HEK293 (cell line): ENCODE data around the gene MBNL2.

Experiments used
- ATF2 ChIP-seq: fragments of 450-650 bp; formaldehyde crosslinking; IDR thresholded peaks from 2 replicates; pipeline ENCODE4 v1.5.1; 2016; ENCODE audit warnings: missing biosample characterization, missing genetic modification characterization, low read depth
- GFI1B ChIP-seq: fragments of 450-650 bp; formaldehyde crosslinking; IDR thresholded peaks from 2 replicates; pipeline ENCODE4 v1.5.1; 2016; ENCODE audit warnings: missing biosample characterization, missing genetic modification characterization
- YY1 ChIP-seq: fragments of 450-650 bp; formaldehyde crosslinking; IDR thresholded peaks from 2 replicates; pipeline ENCODE4 v1.5.1; 2018; ENCODE audit warnings: missing biosample characterization, missing genetic modification characterization
- ZBTB8A ChIP-seq: fragments of 450-650 bp; formaldehyde crosslinking; IDR thresholded peaks from 2 replicates; pipeline ENCODE4 v1.5.1; 2016; ENCODE audit warnings: missing biosample characterization, missing genetic modification characterization
- ZNF23 ChIP-seq: fragments of 450-650 bp; formaldehyde crosslinking; IDR thresholded peaks from 2 replicates; pipeline ENCODE4 v1.5.1; 2016; ENCODE audit warnings: missing biosample characterization, missing genetic modification characterization, borderline replicate concordance
- ZNF274 ChIP-seq, 2 experiments: fragments of 200-500 bp in 1 of 2; fragments of 450-650 bp in 1 of 2; sonication (Bioruptor generic) in 1 of 2; formaldehyde crosslinking in 1 of 2; IDR thresholded peaks; 2 replicates each; pipeline versions ENCODE4 v1.5.1 to v1.6.1; 2014 to 2016; ENCODE audit warnings: borderline replicate concordance in 1 of 2, inconsistent platforms in 1 of 2, low read length in 1 of 2, missing biosample characterization in 1 of 2, missing genetic modification characterization in 1 of 2
- ZNF292 ChIP-seq: fragments of 450-650 bp; formaldehyde crosslinking; IDR thresholded peaks from 2 replicates; pipeline ENCODE4 v1.5.1; 2016; ENCODE audit warnings: low read depth, missing biosample characterization, missing genetic modification characterization, borderline replicate concordance
- ZNF530 ChIP-seq: fragments of 450-650 bp; formaldehyde crosslinking; IDR thresholded peaks from 2 replicates; pipeline ENCODE4 v1.5.1; 2016; ENCODE audit warnings: low read depth, missing biosample characterization, missing genetic modification characterization
- ZNF701 ChIP-seq: fragments of 450-650 bp; formaldehyde crosslinking; IDR thresholded peaks from 2 replicates; pipeline ENCODE4 v1.5.1; 2016; ENCODE audit warnings: missing biosample characterization, missing genetic modification characterization
- ZNF777 ChIP-seq: fragments of 450-650 bp; formaldehyde crosslinking; IDR thresholded peaks from 2 replicates; pipeline ENCODE4 v1.5.1; 2017; ENCODE audit warnings: missing biosample characterization, missing genetic modification characterization, borderline replicate concordance
- TF ChIP-seq, protein P1 (sequence below): fragments of 450-650 bp; formaldehyde crosslinking; IDR thresholded peaks from 2 replicates; pipeline ENCODE4 v1.5.1; 2016; ENCODE audit warnings: missing biosample characterization, missing genetic modification characterization
- TF ChIP-seq, protein P2 (sequence below): fragments of 450-650 bp; formaldehyde crosslinking; IDR thresholded peaks from 2 replicates; pipeline ENCODE4 v1.5.1; 2016; ENCODE audit warnings: missing biosample characterization, missing genetic modification characterization

DNA sequence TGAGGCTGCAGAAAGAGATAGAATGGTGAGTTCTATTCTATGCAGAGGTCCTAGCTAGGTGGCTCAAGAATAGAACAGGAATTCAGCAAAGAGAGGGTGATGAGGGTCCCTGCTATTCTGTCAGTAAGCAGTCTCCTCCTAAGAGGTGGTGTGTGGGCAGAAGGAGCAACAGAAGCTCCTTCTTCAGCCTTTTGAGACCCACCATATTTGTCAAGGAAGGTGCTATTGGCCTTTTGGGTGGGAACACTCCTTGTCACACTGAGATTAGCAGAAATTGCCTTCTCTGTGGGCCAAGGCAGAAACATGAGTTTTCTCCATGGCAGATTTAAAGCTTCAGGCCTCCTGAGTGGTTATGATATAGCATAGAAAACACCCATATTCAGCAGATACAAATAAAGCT is 172.4 kb downstream of the MBNL2 start:
- TF ChIP-seq YY1 (tag by site-specific recombination) (no peak), ATF2 (tag by site-specific recombination) (no peak), ZNF777 (tag by site-specific recombination) (no peak), ZNF701 (tag by site-specific recombination) (no peak), GFI1B (tag by site-specific recombination) (no peak), ZBTB8A (tag by site-specific recombination) (no peak), ZNF292 (no peak), ZNF274 (IDR thresholded peaks at IDR 0.05; ENCODE audit: low read length) (no peak), ZNF274 (tag by site-specific recombination; IDR thresholded peaks at IDR 0.05; ENCODE audit: borderline replicate concordance) (no peak), ZNF23 (tag by site-specific recombination) (no peak), ZNF530 (tag by site-specific recombination) (no peak)
- TF ChIP-seq, protein P1, sequence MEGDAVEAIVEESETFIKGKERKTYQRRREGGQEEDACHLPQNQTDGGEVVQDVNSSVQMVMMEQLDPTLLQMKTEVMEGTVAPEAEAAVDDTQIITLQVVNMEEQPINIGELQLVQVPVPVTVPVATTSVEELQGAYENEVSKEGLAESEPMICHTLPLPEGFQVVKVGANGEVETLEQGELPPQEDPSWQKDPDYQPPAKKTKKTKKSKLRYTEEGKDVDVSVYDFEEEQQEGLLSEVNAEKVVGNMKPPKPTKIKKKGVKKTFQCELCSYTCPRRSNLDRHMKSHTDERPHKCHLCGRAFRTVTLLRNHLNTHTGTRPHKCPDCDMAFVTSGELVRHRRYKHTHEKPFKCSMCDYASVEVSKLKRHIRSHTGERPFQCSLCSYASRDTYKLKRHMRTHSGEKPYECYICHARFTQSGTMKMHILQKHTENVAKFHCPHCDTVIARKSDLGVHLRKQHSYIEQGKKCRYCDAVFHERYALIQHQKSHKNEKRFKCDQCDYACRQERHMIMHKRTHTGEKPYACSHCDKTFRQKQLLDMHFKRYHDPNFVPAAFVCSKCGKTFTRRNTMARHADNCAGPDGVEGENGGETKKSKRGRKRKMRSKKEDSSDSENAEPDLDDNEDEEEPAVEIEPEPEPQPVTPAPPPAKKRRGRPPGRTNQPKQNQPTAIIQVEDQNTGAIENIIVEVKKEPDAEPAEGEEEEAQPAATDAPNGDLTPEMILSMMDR (tag by site-specific recombination), result no peak
- TF ChIP-seq, protein P2, sequence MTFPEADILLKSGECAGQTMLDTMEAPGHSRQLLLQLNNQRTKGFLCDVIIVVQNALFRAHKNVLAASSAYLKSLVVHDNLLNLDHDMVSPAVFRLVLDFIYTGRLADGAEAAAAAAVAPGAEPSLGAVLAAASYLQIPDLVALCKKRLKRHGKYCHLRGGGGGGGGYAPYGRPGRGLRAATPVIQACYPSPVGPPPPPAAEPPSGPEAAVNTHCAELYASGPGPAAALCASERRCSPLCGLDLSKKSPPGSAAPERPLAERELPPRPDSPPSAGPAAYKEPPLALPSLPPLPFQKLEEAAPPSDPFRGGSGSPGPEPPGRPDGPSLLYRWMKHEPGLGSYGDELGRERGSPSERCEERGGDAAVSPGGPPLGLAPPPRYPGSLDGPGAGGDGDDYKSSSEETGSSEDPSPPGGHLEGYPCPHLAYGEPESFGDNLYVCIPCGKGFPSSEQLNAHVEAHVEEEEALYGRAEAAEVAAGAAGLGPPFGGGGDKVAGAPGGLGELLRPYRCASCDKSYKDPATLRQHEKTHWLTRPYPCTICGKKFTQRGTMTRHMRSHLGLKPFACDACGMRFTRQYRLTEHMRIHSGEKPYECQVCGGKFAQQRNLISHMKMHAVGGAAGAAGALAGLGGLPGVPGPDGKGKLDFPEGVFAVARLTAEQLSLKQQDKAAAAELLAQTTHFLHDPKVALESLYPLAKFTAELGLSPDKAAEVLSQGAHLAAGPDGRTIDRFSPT, result no peak
